Suprapubic skin (tissue), 4 donors: ENCODE results near the gene TSHZ1.

Source experiments
- CTCF ChIP-seq, 2 donors: fragments of 200-600 bp in 1 of 2; fragments of 450-650 bp in 1 of 2; sonication (generic) in 1 of 2; IDR thresholded peaks; one replicate each; pipeline ENCODE4 v1.5.1; 2016 to 2019; ENCODE audit warnings: antibody characterized with exemption in 2 of 2, mild to moderate bottlenecking in 1 of 2, moderate library complexity in 1 of 2
- EP300 ChIP-seq: sonication (generic); formaldehyde crosslinking; IDR thresholded peaks from one replicate; pipeline ENCODE4 v1.6.1; 2017; ENCODE audit warnings: antibody characterized with exemption
- POLR2A ChIP-seq, 2 donors: fragments of 450-650 bp; IDR thresholded peaks; one replicate each; pipeline ENCODE4 v1.6.1; 2017; ENCODE audit warnings: antibody characterized with exemption in 2 of 2, mild to moderate bottlenecking in 2 of 2, moderate library complexity in 2 of 2
- POLR2AphosphoS5 ChIP-seq, 3 donors: sonication (generic); formaldehyde crosslinking; IDR thresholded peaks; one replicate each; pipeline ENCODE4 v1.6.1; 2017; ENCODE audit warnings: antibody characterized with exemption in 3 of 3

- TF ChIP-seq CTCF (IDR thresholded peaks at IDR 0.05) (no peak), EP300 (no peak), POLR2A (IDR thresholded peaks at IDR 0.05) (no peak), POLR2AphosphoS5 (IDR thresholded peaks at IDR 0.05) (no peak)
Measured at GRCh38 chr18:75276818-75277609, 66.4 kb downstream of the TSHZ1 start.
